HepG2 (cell line): Measurements from ENCODE around the gene KIAA1755. TPM values are rescaled to one million over a fixed set of nuclear protein-coding genes. Genes with fewer than 3 reads are reported as not detected.

ENCODE experiments used
- ATAC-seq: fragments of 200-7000 bp; cut with Tn5 transposase; 3 replicates; pipeline ENCODE4 v1.9.1; 2020; ENCODE audit warnings: mild to moderate bottlenecking, moderate library complexity
- BruUV-seq: library from RNA; stranded (reverse); fragments of 400-500 nt; replicated peaks from 2 replicates; lab custom pipeline; 2021; lab: Mats Ljungman, UMichigan
- CTCF ChIA-PET: fragments of 300-600 bp; formaldehyde crosslinking; extraction: SDS; loops from one replicate; lab custom pipeline; 2021; ENCODE audit warnings: low total read pairs, inconsistent platforms, low intra/inter-chr PET ratio; lab: Yijun Ruan, JAX
- POLR2A ChIA-PET: fragments of 350-600 bp; sonication (Branson Sonifier 250); formaldehyde crosslinking; loops from one replicate; lab custom pipeline; 2020; ENCODE audit warnings: antibody characterized with exemption, inconsistent platforms; lab: Yijun Ruan, JAX
- DNase-seq: peaks from one replicate; pipeline ENCODE4 v3.0.0-alpha.2; 2015; ENCODE audit warnings: low spot score
- FAIRE-seq: peaks from 3 replicates; lab custom pipeline; 2011; peaks lifted over from hg19 to GRCh38; lab: Jason Lieb, UNC
- H2AFZ ChIP-seq: one replicate; pipeline ENCODE4 v1.6.1; 2011; ENCODE audit warnings: low read length, inconsistent platforms
- H3K27ac ChIP-seq: fragments of 300-600 bp; 3 replicates; pipeline ENCODE4 v1.8.0; 2011; ENCODE audit warnings: mixed run types, mild to moderate bottlenecking, mixed read lengths, low read length, inconsistent platforms; ENCODE audit not compliant: insufficient read depth; ENCODE audit errors: extremely low read length
- H3K27me3 ChIP-seq, 2 experiments: fragments of 200-600 bp in 1 of 2; 2 replicates in 1 of 2; 3 replicates in 1 of 2; pipeline versions ENCODE4 v1.6.0 to v1.8.0; 2011; ENCODE audit warnings: low read length in 2 of 2, mild to moderate bottlenecking in 2 of 2, moderate library complexity in 2 of 2, inconsistent platforms in 1 of 2; ENCODE audit not compliant: insufficient read depth in 2 of 2, control insufficient read depth in 1 of 2
- H3K36me3 ChIP-seq, 2 experiments: fragments of 200-600 bp in 1 of 2; replicated peaks in 1 of 2; 2 replicates in 1 of 2; 3 replicates in 1 of 2; pipeline versions ENCODE4 v1.5.1 to v1.8.0; 2011; ENCODE audit warnings: low read length in 2 of 2, inconsistent platforms in 1 of 2; ENCODE audit not compliant: insufficient read depth in 2 of 2, control insufficient read depth in 1 of 2
- H3K4me1 ChIP-seq: 2 replicates; pipeline ENCODE4 v1.5.1; 2012; ENCODE audit warnings: low read length, inconsistent platforms; ENCODE audit not compliant: insufficient read depth
- H3K4me2 ChIP-seq: 2 replicates; pipeline ENCODE4 v1.6.0; 2011; ENCODE audit warnings: low read depth, low read length, inconsistent platforms
- H3K4me3 ChIP-seq, 3 experiments: fragments of 200-600 bp in 1 of 3; sonication (generic), shearing (Covaris generic) in 1 of 3; replicated peaks in 1 of 3; 2 replicates each; pipeline ENCODE4 v1.5.1; 2011 to 2016; ENCODE audit warnings: low read length in 3 of 3, inconsistent platforms in 2 of 3, low read depth in 2 of 3, mild to moderate bottlenecking in 2 of 3, control low read depth in 1 of 3, mixed read lengths in 1 of 3; ENCODE audit not compliant: insufficient read depth in 1 of 3
- H3K79me2 ChIP-seq: one replicate; pipeline ENCODE4 v1.6.1; 2011; ENCODE audit warnings: low read length, inconsistent platforms; ENCODE audit not compliant: insufficient read depth
- H3K9ac ChIP-seq: 2 replicates; pipeline ENCODE4 v1.6.0; 2011; ENCODE audit warnings: mild to moderate bottlenecking, low read depth, low read length, inconsistent platforms; ENCODE audit not compliant: insufficient read depth
- H3K9me3 ChIP-seq: 2 replicates; pipeline ENCODE4 v1.5.1; 2012; ENCODE audit warnings: mild to moderate bottlenecking, low read length
- H4K20me1 ChIP-seq: 2 replicates; pipeline ENCODE4 v1.6.0; 2011; ENCODE audit warnings: inconsistent platforms, mild to moderate bottlenecking, low read length, moderate library complexity; ENCODE audit not compliant: insufficient read depth
- GABPB1 ChIP-seq: IDR thresholded peaks from 2 replicates; pipeline ENCODE4 v1.6.1; 2016; ENCODE audit warnings: mild to moderate bottlenecking, missing genetic modification reagents, moderate library complexity, missing compliant biosample characterization
- HOXA7 ChIP-seq: sonication (generic); formaldehyde crosslinking; IDR thresholded peaks from 2 replicates; pipeline ENCODE4 v1.8.1; 2022; ENCODE audit warnings: mild to moderate bottlenecking, missing genetic modification reagents, moderate library complexity
- MIER2 ChIP-seq: IDR thresholded peaks from 2 replicates; pipeline ENCODE4 v1.6.1; 2016; ENCODE audit warnings: missing biosample characterization, missing genetic modification reagents
- PAX8 ChIP-seq: sonication (generic); formaldehyde crosslinking; IDR thresholded peaks from 2 replicates; pipeline ENCODE4 v1.8.0; 2022; ENCODE audit warnings: mild to moderate bottlenecking, missing genetic modification reagents, borderline replicate concordance
- SCMH1 ChIP-seq: sonication (generic); formaldehyde crosslinking; IDR thresholded peaks from 2 replicates; pipeline ENCODE4 v1.9.0; 2021; ENCODE audit warnings: missing genetic modification reagents, mild to moderate bottlenecking, borderline replicate concordance
- ZNF225 ChIP-seq: sonication (generic); formaldehyde crosslinking; IDR thresholded peaks from 2 replicates; pipeline ENCODE4 v1.4.0; 2020; ENCODE audit warnings: mild to moderate bottlenecking, missing genetic modification reagents
- ZNF383 ChIP-seq: sonication (generic); formaldehyde crosslinking; IDR thresholded peaks from 2 replicates; pipeline ENCODE4 v1.4.0; 2020; ENCODE audit warnings: missing genetic modification reagents, mild to moderate bottlenecking, borderline replicate concordance
- ZNF766 ChIP-seq: sonication (generic); formaldehyde crosslinking; IDR thresholded peaks from 2 replicates; pipeline ENCODE4 v1.5.0; 2020; ENCODE audit warnings: missing genetic modification reagents, borderline replicate concordance
- WGBS: methylation state at CpG from one replicate; pipeline ENCODE4 v1.1.6; 2017; ENCODE audit warnings: low lambda C conversion rate; 5-methylcytosine and 5-hydroxymethylcytosine counted together
- in situ Hi-C: cut with HindIII; loops from 2 replicates; pipeline ENCODE4 v1.10.0; 2017; ENCODE audit warnings: low pct_unique_long_range_greater_than_20kb; ENCODE audit not compliant: extremely low pct_ligation_motif_present
- intact Hi-C: fragments of 100-400 bp; cut with micrococcal nuclease; formaldehyde crosslinking; loops from one replicate; pipeline ENCODE4 v1.10.0; 2022; ENCODE audit not compliant: unreplicated experiment
- polyA plus RNA-seq, 8 experiments: library from polyadenylated mRNA; depleted of rRNA in 3 of 8; stranded (reverse) in 7 of 8; unstranded in 1 of 8; fragments of >200 nt; fragmentation: Illumina TruSeq in 4 of 8; extraction: Trizol in 4 of 8; gene quantifications; 2 replicates each; pipeline versions ENCODE4 v1.2.1 to v1.2.3, GENCODE V29; 2011 to 2016; ENCODE audit warnings: low read depth in 4 of 8, missing spikeins in 1 of 8, mixed read lengths in 1 of 8; ENCODE audit not compliant: insufficient read depth in 1 of 8
- total RNA-seq, 5 experiments: library from RNA; depleted of rRNA; stranded (reverse); fragments of >200 nt; fragmentation: Illumina TruSeq; extraction: Trizol; gene quantifications; 2 replicates each; pipeline ENCODE4 v1.2.3, GENCODE V29; 2016; ENCODE audit warnings: low read depth in 1 of 5
- TF ChIP-seq, protein P1 (sequence below): sonication (generic); formaldehyde crosslinking; IDR thresholded peaks from 2 replicates; pipeline ENCODE4 v1.5.1; 2020; ENCODE audit warnings: mild to moderate bottlenecking, missing genetic modification reagents, borderline replicate concordance

KIAA1755 gene
- total and polyA plus RNA-seq, 2 of the 13 experiments (the other 11 are each of a cell fraction or from before 2014, with no cell fraction given), result 0.04 TPM; not detected in 1

DNA sequence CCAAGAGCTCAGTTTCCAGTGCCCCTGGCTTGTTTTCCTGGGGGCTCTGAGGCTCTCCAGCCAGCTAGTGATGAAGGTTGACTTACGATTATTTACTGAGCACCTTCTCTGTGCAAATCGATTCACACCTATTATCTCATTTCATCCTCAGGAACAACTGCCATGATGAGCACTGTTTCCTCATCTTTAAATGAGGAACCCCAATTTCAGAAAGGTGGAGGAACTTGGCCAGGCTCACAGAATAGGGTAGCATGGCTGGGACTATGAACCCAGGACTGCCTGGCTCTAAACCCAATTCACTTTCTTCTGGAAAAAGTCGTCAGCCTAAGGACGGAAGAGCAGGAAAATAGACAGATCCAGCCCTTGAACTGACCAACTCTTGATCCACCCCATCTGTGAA lies 39.9 kb upstream of the KIAA1755 start:
- Histone ChIP-seq H3K4me3 (no peak overlapping the region), H3K4me1 (peaks cover 6% of the 10 kb centered on the region; the same call in 1 of the 2 replicates), H3K27ac (no peak overlapping the region), H3K4me2 (no peak overlapping the region), H3K79me2 (no peaks in the 10 kb centered on the region), H4K20me1 (no peaks in the 10 kb centered on the region), H3K9ac (no peak overlapping the region), H2AFZ (no peak overlapping the region), H3K36me3 (no peaks in the 10 kb centered on the region), H3K9me3 (no peaks in the 10 kb centered on the region), H3K27me3 (peaks cover 2 to 30% of the 10 kb centered on the region in 2 experiments; a peak in 4 of 5 replicates)
- ATAC-seq (no peak), DNase-seq (no peak), FAIRE-seq (no peak)
- BruUV-seq, result no TSS peak
- in situ Hi-C loops, result no loop called here
- POLR2A ChIA-PET, result no interaction called here
- WGBS, result 17% methylated on average over 4 of the region's 4 CpGs
- intact Hi-C loops, result no loop called here
- TF ChIP-seq GABPB1 (CRISPR knock-in tag), result no peak
- no peak for TF ChIP-seq PAX8 (CRISPR knock-in tag)
- TF ChIP-seq, protein P1, sequence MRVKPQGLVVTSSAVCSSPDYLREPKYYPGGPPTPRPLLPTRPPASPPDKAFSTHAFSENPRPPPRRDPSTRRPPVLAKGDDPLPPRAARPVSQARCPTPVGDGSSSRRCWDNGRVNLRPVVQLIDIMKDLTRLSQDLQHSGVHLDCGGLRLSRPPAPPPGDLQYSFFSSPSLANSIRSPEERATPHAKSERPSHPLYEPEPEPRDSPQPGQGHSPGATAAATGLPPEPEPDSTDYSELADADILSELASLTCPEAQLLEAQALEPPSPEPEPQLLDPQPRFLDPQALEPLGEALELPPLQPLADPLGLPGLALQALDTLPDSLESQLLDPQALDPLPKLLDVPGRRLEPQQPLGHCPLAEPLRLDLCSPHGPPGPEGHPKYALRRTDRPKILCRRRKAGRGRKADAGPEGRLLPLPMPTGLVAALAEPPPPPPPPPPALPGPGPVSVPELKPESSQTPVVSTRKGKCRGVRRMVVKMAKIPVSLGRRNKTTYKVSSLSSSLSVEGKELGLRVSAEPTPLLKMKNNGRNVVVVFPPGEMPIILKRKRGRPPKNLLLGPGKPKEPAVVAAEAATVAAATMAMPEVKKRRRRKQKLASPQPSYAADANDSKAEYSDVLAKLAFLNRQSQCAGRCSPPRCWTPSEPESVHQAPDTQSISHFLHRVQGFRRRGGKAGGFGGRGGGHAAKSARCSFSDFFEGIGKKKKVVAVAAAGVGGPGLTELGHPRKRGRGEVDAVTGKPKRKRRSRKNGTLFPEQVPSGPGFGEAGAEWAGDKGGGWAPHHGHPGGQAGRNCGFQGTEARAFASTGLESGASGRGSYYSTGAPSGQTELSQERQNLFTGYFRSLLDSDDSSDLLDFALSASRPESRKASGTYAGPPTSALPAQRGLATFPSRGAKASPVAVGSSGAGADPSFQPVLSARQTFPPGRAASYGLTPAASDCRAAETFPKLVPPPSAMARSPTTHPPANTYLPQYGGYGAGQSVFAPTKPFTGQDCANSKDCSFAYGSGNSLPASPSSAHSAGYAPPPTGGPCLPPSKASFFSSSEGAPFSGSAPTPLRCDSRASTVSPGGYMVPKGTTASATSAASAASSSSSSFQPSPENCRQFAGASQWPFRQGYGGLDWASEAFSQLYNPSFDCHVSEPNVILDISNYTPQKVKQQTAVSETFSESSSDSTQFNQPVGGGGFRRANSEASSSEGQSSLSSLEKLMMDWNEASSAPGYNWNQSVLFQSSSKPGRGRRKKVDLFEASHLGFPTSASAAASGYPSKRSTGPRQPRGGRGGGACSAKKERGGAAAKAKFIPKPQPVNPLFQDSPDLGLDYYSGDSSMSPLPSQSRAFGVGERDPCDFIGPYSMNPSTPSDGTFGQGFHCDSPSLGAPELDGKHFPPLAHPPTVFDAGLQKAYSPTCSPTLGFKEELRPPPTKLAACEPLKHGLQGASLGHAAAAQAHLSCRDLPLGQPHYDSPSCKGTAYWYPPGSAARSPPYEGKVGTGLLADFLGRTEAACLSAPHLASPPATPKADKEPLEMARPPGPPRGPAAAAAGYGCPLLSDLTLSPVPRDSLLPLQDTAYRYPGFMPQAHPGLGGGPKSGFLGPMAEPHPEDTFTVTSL (CRISPR knock-in tag), result no peak
- no peak for TF ChIP-seq HOXA7
- TF ChIP-seq MIER2 (CRISPR knock-in tag), result no peak
- TF ChIP-seq ZNF225 (CRISPR knock-in tag), result no peak
- no peak for TF ChIP-seq ZNF766
- TF ChIP-seq SCMH1 (CRISPR knock-in tag), result no peak
- no peak for TF ChIP-seq ZNF383 (CRISPR knock-in tag)
- CTCF ChIA-PET, result no interaction called here
